ENCODE results near the gene FNDC3B. TPM values are rescaled to one million over a fixed set of nuclear protein-coding genes. Genes with fewer than 3 reads are reported as not detected.
A peak's percentile ranks its signal among the peaks of the same experiment; 100 is the strongest.

FNDC3B gene
- total RNA-seq, 4 donors from 2014 or later, result 23.9 to 61.9 (median 37.0) TPM

DNA sequence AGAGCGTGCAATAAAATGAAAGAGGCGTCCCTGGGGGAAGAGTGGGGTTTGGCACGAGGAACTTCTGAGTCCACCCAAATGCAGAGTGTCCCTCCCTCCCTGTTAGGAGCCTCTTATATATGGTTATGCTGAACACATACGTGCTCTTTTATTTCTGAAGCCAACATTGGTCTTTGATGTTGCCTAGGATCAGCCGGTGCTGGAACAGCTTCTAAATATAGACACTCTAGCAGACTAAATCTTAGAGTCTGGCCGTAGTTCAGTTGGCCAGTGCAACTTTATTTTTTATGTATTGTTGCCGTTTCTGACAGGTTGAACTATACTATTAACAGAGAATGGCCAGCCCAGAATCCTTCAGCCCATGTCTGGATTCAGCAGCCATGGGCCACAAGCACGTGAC is 280.2 kb downstream of the FNDC3B start:
- H3K4me3 ChIP-seq, result no peak overlapping the region
- peaks cover 56% of the 10 kb centered on the region for H3K4me1 ChIP-seq
- H3K27ac ChIP-seq, result peak overlapping the region; percentile 20
- no peak for DNase-seq (ENCODE audit: low spot score in 2 of 2)
- no peak for TF ChIP-seq POLR2AphosphoS5 (IDR thresholded peaks at IDR 0.05)
- no peak for TF ChIP-seq CTCF (IDR thresholded peaks at IDR 0.05)
- no peak for TF ChIP-seq EP300 (IDR thresholded peaks at IDR 0.05)
- no peak for TF ChIP-seq POLR2A (IDR thresholded peaks at IDR 0.05)
- WGBS, result 72% methylated on average over 8 of the region's 8 CpGs
- no peaks in the 10 kb centered on the region for H3K27me3 ChIP-seq
- peaks cover 5% of the 10 kb centered on the region for H3K36me3 ChIP-seq
- H3K9me3 ChIP-seq, result no peaks in the 10 kb centered on the region

GRCh38 chr3:172320468-172320867 is 281.1 kb downstream of the FNDC3B start:
- no peak overlapping the region for H3K4me3 ChIP-seq
- H3K4me1 ChIP-seq, result peaks cover 52% of the 10 kb centered on the region
- H3K27me3 ChIP-seq, result no peaks in the 10 kb centered on the region
- H3K27ac ChIP-seq, result peak overlapping the region; percentile 20
- no peak for TF ChIP-seq POLR2AphosphoS5 (IDR thresholded peaks at IDR 0.05)
- no peak for TF ChIP-seq CTCF (IDR thresholded peaks at IDR 0.05)
- TF ChIP-seq POLR2A (IDR thresholded peaks at IDR 0.05), result no peak
- TF ChIP-seq EP300 (IDR thresholded peaks at IDR 0.05), result no peak
- H3K36me3 ChIP-seq, result peaks cover 11% of the 10 kb centered on the region
- WGBS, result 31% methylated on average over 2 of the region's 2 CpGs
- DNase-seq (ENCODE audit: low spot score in 2 of 2), result no peak
- H3K9me3 ChIP-seq, result no peaks in the 10 kb centered on the region

- DNase-seq (ENCODE audit: low spot score in 2 of 2), result no peak
- Histone ChIP-seq H3K36me3 (peaks cover 17% of the 10 kb centered on the region), H3K27ac (peak overlapping the region; percentile 20), H3K4me3 (no peak overlapping the region), H3K9me3 (no peaks in the 10 kb centered on the region), H3K27me3 (no peaks in the 10 kb centered on the region), H3K4me1 (peaks cover 50% of the 10 kb centered on the region)
- TF ChIP-seq POLR2AphosphoS5 (IDR thresholded peaks at IDR 0.05), result no peak
- TF ChIP-seq EP300 (IDR thresholded peaks at IDR 0.05), result no peak
- TF ChIP-seq POLR2A (IDR thresholded peaks at IDR 0.05), result no peak
- no peak for TF ChIP-seq CTCF (IDR thresholded peaks at IDR 0.05)
- WGBS, result 45% methylated on average over 2 of the region's 2 CpGs
Observed at GRCh38 chr3:172321035-172321434, 281.7 kb downstream of the FNDC3B start.

GRCh38 chr3:172323894-172324610 is 284.7 kb downstream of the FNDC3B start:
- TF ChIP-seq EP300 (IDR thresholded peaks at IDR 0.05) (no peak), POLR2A (IDR thresholded peaks at IDR 0.05) (no peak), POLR2AphosphoS5 (IDR thresholded peaks at IDR 0.05) (no peak), CTCF (IDR thresholded peaks at IDR 0.05) (no peak)
- Histone ChIP-seq H3K4me1 (peaks cover 28% of the 10 kb centered on the region), H3K4me3 (no peak overlapping the region), H3K9me3 (no peaks in the 10 kb centered on the region), H3K27ac (no peak overlapping the region), H3K27me3 (no peaks in the 10 kb centered on the region), H3K36me3 (peaks cover 20% of the 10 kb centered on the region)
- 56% methylated on average over 10 of the region's 10 CpGs for WGBS
- DNase-seq (ENCODE audit: low spot score in 2 of 2), result no peak

GRCh38 chr3:172324611-172325203 is 285.3 kb downstream of the FNDC3B start:
- DNase-seq (ENCODE audit: low spot score in 2 of 2), result no peak
- peaks cover 27% of the 10 kb centered on the region for H3K36me3 ChIP-seq

More at GRCh38 chr3:172324611-172325203, 285.3 kb downstream of the FNDC3B start:
- 97% methylated on average over 6 of the region's 7 CpGs for WGBS
- H3K4me3 ChIP-seq, result no peak overlapping the region
- peaks cover 24% of the 10 kb centered on the region for H3K4me1 ChIP-seq
- TF ChIP-seq EP300 (IDR thresholded peaks at IDR 0.05) (no peak), POLR2A (IDR thresholded peaks at IDR 0.05) (no peak), CTCF (IDR thresholded peaks at IDR 0.05) (no peak), POLR2AphosphoS5 (IDR thresholded peaks at IDR 0.05) (no peak)
- no peaks in the 10 kb centered on the region for H3K9me3 ChIP-seq
- no peak overlapping the region for H3K27ac ChIP-seq
- H3K27me3 ChIP-seq, result no peaks in the 10 kb centered on the region

Data from suprapubic skin (tissue), 4 donors.